Measurements from ENCODE around the gene CLOCK. TPM values are rescaled to one million over a fixed set of nuclear protein-coding genes. Genes with fewer than 3 reads are reported as not detected.

Gene CLOCK
- total RNA-seq, 4 donors from 2014 or later = 20.9 to 49.4 (median 26.6) TPM

- TF ChIP-seq CTCF (IDR thresholded peaks at IDR 0.05; ENCODE audit: low read depth) = no peak
Observed at GRCh38 chr4:55405073-55405472, 141.6 kb downstream of the CLOCK start.

DNA sequence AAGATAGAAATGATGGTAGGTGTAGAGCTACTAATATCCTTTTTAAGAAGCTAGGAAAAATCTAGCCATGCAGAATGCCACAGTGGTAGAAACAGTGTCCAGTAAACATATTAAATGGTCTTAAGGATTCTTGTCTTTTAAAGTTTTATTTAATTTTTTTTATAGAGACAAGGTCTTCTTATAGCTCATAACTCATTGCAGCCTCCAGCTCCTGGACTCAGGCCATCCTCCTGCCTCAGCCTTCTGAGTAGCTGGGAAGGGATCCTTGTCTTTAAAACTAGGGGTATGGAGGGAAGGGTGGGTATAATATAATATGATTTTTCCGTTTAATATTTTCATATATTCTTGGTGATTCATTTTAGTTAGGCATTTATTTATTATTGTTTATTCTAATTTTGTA is 147.1 kb downstream of the CLOCK start:
- TF ChIP-seq CTCF (IDR thresholded peaks at IDR 0.05; ENCODE audit: low read depth) = no peak

GRCh38 chr4:55398966-55399365 is 147.7 kb downstream of the CLOCK start:
- no peak for TF ChIP-seq CTCF (IDR thresholded peaks at IDR 0.05; ENCODE audit: low read depth)

DNA sequence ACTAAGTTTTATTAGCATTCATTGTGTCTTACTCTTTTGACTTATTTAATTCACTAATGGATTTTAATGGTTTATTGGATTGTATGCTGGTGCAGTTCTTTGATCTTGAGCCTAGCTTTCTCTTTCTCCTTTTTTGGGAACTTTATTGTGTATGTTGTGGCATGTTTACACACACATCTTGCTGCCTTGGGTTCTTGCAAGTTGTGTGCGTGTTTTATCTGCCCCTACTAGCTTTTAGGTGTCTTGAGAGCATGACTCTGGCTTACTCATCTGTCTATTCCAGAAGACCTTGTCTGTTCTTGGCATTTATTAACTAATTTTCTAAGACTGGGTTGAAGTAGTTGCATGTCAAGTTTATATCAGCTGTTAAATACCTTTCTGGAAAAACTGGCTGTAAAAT is 148.2 kb downstream of the CLOCK start:
- TF ChIP-seq CTCF (IDR thresholded peaks at IDR 0.05; ENCODE audit: low read depth) = no peak

DNA sequence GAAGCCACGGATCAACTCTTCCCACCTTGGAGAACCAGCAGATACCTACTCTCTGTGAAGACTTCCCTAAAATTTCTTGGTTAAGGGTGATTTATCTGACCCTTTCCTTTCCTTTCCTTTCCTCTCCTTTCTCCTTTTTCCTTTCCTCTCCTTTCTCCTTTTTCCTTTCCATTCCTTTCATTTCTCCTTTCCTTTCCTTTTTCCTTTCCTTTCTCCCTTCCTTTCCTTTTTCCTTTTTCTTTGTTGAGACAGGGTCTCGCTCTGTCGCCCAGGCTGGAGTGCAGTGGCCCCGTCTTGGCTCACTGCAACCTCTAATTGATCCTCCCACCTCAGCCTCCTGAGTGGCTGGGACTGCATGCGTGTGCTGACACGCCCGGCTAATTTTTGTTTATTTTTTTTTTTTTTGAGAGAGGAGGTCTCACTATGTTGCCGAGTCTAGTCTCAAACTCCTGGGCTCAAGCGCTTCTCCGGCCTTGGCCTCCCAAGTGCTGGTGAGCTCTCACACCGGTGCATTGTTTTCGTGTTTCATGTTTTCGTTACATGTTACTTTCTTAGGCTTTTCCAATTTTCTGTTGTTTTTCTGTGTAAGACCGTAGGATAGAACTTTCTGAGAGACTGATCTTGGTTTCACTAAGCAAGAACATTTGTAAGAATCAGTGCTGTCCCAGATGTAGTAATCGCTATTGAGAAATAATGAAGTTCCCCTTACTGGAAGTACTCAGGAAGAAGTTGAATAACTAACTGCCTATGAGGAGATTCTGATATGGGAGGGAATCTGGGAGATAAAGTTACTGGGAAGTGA is 149.0 kb downstream of the CLOCK start:
- TF ChIP-seq CTCF (IDR thresholded peaks at IDR 0.05; ENCODE audit: low read depth) = no peak

GRCh38 chr4:55397126-55397436 is 149.6 kb downstream of the CLOCK start:
- TF ChIP-seq CTCF (IDR thresholded peaks at IDR 0.05; ENCODE audit: low read depth) = no peak

DNA sequence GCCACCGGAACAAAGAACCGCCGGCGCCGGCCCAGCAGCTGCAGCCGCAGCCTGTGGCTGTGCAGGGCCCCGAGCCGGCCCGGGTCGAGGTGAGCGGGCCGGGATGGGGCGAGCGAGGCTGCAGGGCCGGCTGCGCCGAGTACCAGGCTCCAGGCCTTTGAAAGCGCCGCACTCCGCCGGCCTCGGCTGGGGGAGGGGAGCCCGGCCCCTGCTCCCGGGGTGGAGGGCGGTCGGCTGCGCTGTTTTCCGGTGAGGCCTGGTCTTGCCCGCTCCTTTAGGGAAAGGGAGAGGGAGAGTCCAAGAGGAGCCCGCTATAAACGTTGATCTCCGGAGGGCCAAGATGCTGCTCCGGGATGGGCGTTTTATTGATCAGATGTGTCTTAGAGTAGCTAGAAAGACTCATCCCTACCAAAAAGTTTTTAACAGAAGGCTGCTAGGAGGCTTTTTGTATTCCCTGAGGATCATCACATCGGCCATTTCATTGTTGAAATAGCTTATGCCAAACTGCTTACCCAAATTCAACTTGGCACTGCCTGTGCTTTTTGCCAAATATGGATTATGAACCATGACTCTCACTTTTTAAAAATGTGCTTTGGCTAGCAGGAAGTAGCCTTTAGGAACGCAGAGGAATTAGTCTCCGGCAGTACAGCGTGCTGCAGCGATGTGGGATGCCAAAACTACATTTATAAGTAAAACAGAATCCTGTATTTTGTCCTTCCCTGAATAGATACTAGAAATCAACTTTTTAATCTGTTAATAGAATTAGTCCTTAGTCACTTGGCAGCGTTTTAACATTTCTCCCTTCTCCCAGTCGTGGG is 150.2 kb downstream of the CLOCK start:
- no peak for TF ChIP-seq CTCF (IDR thresholded peaks at IDR 0.05; ENCODE audit: low read depth)

All from subcutaneous adipose tissue (tissue), 4 donors.